Fibroblast of skin of scalp (primary cell): ENCODE data around the gene SOX1. TPM values are rescaled to one million over a fixed set of nuclear protein-coding genes. Genes with fewer than 3 reads are reported as not detected.

Source experiments
- DNase-seq: peaks from one replicate; pipeline ENCODE4 v3.0.0-alpha.2; 2013
- polyA plus RNA-seq, 2 experiments: library from polyadenylated mRNA; unstranded; fragments of 120-200 nt; gene quantifications; one replicate each; pipeline ENCODE4 v1.2.1, GENCODE V29; 2013; ENCODE audit not compliant: insufficient read length in 2 of 2

SOX1 gene
- not detected for polyA plus RNA-seq (2013, experiment 1 of 2; ENCODE audit: insufficient read length)
- not detected for polyA plus RNA-seq (2013, experiment 2 of 2; ENCODE audit: insufficient read length)

- DNase-seq: no peak
Observed at GRCh38 chr13:112067116-112067741, at the start of gene SOX1. Gene SOX1 (plus strand): TSS chr13:112067149. CDS start chr13:112067659, 510 bp downstream.

GRCh38 chr13:112024577-112024976, 42.4 kb upstream of the SOX1 start:
- DNase-seq: no peak

- no peak for DNase-seq
Observed at GRCh38 chr13:112027250-112027649, 39.7 kb upstream of the SOX1 start.

- DNase-seq: no peak
Observed at GRCh38 chr13:112028481-112028880, 38.5 kb upstream of the SOX1 start.

- no peak for DNase-seq
Observed at GRCh38 chr13:112029143-112029542, 37.8 kb upstream of the SOX1 start.

GRCh38 chr13:112032186-112032993, 34.6 kb upstream of the SOX1 start:
- no peak for DNase-seq

- no peak for DNase-seq
Observed at GRCh38 chr13:112034231-112034630, 32.7 kb upstream of the SOX1 start.

- no peak for DNase-seq
Observed at GRCh38 chr13:112034846-112035245, 32.1 kb upstream of the SOX1 start.

- no peak for DNase-seq
Observed at GRCh38 chr13:112042496-112042895, 24.5 kb upstream of the SOX1 start.

- DNase-seq: no peak
Observed at GRCh38 chr13:112052213-112052612, 14.7 kb upstream of the SOX1 start.

- DNase-seq: no peak
Observed at GRCh38 chr13:112053167-112053743, 13.7 kb upstream of the SOX1 start.

GRCh38 chr13:112053744-112054615, 13.0 kb upstream of the SOX1 start:
- no peak for DNase-seq

GRCh38 chr13:112054616-112055015, 12.3 kb upstream of the SOX1 start:
- no peak for DNase-seq

- DNase-seq: no peak
Observed at GRCh38 chr13:112055036-112055914, 11.7 kb upstream of the SOX1 start.

- no peak for DNase-seq
Observed at GRCh38 chr13:112055915-112056269, 11.1 kb upstream of the SOX1 start.

GRCh38 chr13:112056284-112056727, 10.6 kb upstream of the SOX1 start:
- DNase-seq: no peak

GRCh38 chr13:112056739-112057438, 10.1 kb upstream of the SOX1 start:
- no peak for DNase-seq

- DNase-seq: no peak
Observed at GRCh38 chr13:112057439-112057735, 9.6 kb upstream of the SOX1 start.

GRCh38 chr13:112057736-112058518, 9.0 kb upstream of the SOX1 start:
- no peak for DNase-seq

GRCh38 chr13:112058519-112058873, 8.5 kb upstream of the SOX1 start:
- no peak for DNase-seq
